NCI-H524 (cell line): ENCODE measurements around the gene GSE1.
A peak's percentile ranks its signal among the peaks of the same experiment; 100 is the strongest.

ENCODE experiments used
- DNase-seq, 2 experiments: peaks; one replicate each; lab custom pipeline; 2025; lab: John Stamatoyannopoulos, UW

The GSE1 gene

DNA sequence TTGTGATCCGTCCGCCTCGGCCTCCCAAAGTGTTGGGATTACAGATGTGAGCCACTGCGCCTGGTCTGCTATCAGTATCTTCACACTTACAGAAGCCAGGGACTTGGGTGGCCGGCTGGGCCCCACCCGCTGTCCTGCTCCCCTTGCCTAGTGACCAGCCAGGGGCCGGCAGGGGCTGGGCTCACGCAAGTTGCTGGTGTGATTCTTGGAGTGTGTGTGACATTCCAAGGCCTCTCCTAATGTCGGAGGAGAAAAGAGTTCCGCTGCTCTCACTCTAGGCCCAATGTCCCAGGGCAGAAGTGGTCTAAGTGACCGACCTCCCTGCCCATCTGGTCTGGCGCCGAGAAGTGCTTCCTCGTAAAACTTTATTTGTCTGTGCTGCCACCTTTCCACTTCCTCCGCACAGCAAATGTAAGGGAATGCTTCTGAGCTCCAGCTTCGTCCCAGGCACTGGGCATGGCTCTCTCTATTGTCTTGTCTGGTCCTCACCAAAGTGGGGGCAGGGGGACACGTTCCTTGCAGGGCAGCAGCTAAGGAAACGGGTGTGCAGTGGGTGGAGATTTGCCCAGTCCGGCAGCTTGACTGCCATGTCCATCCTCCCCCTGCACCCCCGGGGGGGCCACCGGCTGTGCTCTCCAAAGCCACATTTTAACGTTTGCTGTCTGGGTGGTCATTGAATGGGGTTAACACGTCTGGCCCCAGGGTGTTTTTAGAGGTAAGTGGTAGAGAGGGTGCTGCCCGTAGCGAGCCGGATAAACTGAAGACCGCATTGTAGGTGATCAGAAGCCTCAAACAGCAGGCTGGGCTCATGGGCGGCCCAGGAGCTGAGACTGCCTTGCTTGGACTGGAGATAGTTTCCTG is 7.8 kb upstream of the GSE1 start:
- DNase-seq: no peak

DNA sequence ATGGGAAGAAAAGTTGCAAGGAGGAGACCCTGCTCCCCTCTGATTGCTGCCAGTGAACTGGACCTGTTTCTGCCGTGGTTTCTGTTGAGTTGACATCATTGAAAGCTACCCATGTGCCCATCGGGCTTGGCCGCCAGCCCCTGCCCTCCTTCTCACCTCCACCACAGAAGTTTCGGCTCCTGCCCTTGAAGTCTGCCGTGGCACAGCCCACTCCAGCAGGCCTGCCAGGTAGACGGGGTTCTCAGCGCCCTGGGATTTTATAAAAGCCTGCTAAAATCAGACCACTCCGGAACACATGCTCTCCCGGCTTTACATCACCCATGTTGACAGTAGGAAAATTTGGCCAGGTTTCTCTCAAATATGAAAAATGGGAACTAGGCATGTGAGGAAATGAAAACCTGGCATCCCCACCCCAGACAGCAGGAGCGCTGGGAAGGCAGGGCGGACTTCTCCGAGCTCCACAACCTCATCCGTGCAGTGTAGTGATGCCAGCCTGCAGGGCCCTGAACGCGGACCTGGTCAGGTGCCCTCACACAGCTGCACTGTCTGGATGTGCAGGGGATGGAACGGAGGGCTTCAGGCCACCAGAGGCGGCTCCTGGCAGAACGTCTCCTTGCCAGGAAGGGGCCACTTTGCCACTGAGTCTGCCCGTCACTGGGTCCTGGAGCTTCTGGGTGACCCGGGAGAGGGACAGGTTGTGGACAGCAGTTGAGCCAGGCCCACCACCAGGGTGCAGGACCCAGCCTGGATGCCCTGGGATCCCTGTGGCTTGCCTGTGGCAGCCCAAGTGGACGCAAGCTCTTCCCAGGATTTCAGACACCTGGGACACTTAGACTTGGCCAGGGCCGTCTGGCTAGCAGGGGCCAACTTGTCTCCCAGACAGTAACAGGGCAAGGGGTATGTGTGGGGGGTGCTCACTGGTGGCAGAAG is 6.9 kb upstream of the GSE1 start:
- DNase-seq: no peak

GRCh38 chr16:85606904-85607303 is 6.2 kb upstream of the GSE1 start:
- no peak for DNase-seq

DNA sequence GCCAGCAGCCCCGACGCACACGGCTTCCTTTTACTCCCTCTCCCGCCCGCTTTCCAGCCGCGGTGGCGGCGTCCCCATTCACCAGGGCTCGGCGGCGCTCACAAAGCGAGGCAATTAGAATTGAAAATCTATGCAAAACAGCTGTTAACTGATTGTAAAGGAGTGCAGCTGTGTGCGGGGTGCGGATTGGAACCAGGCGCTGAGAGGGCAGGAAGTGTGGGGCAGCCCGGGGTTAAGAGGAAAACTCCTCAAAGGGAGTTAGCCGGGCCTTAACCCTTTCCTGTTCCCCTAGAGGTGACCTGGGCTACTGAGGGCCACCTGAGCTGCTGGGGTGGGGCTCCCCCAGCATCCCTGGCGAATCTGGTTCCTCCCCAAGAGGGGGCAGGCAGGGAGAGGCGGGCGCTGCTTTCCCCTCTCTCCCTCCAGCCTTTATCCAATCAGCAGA is 5.8 kb upstream of the GSE1 start:
- peak in 1 of 2 experiments; percentile 51 for DNase-seq

GRCh38 chr16:85607796-85608514 is 5.2 kb upstream of the GSE1 start:
- DNase-seq: no peak

DNA sequence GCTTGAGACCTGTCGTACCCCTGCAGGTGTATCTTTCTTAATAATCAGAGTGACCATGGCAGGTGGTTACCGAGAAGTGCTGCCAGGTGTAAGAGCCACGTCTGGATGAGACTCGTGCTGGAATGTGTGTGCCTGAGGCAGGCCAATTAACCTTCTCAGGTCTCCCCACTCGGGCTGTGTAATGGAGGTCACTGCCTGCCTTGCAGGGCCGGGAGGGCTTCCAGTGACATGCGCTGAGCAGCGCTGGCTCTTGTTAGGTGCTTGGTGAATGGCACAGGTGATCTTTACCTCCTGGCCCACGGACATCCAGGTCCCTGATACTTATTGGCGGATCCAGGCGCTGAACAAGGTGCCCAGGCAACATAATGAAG is 4.6 kb upstream of the GSE1 start:
- DNase-seq: no peak

DNA sequence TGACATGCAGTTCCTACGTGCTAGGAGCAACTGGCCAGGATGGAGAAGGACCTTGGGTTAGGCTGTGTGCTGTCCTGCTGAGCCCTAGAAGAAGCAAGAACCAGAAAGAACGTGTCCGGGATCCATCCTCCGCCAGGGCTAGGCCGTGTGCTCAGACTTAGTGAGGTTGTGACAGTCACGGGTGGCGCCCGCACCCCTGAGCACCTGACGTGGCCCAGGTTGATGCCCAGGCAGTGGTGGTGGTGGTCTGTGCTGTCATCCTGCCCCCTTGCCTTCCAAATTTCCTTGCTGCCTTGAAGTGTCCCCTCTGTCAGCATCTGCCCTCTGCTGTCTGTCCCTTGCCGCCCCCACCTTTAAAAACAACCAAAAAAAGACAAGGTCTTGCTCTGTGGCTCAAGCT is 4.2 kb upstream of the GSE1 start:
- DNase-seq: no peak

- DNase-seq: no peak
These were observed 3.6 kb upstream of the GSE1 start for GRCh38 chr16:85609539-85609938.

GRCh38 chr16:85610059-85610445 is 3.1 kb upstream of the GSE1 start:
- no peak for DNase-seq

DNA sequence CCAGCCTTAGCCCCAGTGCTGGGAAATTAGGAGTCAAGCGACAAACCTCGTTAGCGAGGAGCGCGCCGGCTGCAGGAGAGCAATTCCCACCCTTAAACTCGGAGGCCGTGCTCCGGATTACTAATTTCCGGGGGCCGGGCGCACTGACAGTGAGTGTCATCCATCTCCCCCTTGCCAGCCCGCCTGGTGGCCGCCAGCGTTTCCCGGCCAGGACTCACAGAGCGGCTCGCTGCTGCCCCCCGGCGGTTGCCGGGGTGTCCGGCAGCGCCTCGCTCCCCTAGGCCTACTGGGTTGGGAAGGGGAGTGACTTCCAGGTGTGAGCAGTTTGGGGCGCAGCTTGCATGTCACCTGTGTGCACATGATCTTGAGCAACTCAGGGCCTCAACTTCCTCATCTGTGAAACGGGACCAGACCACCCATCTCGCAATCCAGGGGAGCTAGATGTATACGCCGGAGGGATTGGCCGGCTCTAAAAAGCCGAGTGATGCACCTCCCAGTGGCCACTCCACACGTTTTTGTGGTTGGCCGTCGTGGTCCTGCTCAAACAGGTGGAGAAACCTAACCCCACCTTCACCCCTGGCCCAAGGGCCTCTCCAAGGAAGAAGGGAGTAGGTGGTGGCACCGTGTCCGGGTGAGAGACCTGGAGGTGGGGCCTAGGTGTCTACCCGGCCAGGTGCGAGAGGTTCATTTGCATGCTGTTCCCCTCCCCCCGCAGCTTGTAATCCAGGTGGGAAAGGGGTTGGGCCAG is 2.5 kb upstream of the GSE1 start:
- peak; percentile 91 to 95 for DNase-seq

- no peak for DNase-seq
These were observed 2.0 kb upstream of the GSE1 start for GRCh38 chr16:85611194-85611443.

- DNase-seq: peak; percentile 89 to 93
These were observed 1.5 kb upstream of the GSE1 start for GRCh38 chr16:85611444-85612190.

DNA sequence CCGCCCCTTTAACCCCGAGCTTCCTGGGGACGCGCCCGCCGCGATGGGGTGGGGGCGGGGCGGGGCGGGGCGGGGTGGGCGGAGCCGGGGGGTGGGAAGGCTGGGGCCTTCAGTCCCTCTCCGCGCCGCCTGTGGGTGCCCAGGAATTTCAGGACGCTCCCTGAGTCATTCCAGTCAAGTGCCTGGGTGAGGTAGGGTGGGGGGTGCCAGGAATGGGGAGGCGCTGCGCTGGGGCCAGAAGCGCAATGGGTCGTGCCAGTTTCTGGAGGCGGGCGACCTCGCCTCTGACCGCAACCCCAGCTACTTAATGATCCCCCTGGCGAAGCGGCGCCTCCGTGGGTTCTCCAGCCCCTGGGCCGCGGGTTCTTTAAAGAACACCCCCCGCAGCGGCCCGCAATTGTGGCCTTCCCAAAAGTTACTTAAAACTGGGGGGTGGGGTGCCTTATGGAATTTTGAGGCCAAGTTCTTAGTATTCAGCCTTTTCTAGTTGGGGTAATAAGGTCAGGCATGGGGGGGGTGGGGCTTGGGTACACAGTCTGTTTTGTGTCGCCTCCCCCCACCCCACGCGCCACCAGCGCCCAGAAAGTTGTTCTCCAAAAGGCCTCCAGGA is 826 bp upstream of the GSE1 start:
- peak; percentile 82 to 84 for DNase-seq

- peak in 1 of 2 experiments; percentile 71 for DNase-seq
These were observed 649 bp downstream of the GSE1 start for GRCh38 chr16:85613604-85614337.

- peak in 1 of 2 experiments; percentile 68 for DNase-seq
These were observed 1.4 kb downstream of the GSE1 start for GRCh38 chr16:85614338-85615013.

DNA sequence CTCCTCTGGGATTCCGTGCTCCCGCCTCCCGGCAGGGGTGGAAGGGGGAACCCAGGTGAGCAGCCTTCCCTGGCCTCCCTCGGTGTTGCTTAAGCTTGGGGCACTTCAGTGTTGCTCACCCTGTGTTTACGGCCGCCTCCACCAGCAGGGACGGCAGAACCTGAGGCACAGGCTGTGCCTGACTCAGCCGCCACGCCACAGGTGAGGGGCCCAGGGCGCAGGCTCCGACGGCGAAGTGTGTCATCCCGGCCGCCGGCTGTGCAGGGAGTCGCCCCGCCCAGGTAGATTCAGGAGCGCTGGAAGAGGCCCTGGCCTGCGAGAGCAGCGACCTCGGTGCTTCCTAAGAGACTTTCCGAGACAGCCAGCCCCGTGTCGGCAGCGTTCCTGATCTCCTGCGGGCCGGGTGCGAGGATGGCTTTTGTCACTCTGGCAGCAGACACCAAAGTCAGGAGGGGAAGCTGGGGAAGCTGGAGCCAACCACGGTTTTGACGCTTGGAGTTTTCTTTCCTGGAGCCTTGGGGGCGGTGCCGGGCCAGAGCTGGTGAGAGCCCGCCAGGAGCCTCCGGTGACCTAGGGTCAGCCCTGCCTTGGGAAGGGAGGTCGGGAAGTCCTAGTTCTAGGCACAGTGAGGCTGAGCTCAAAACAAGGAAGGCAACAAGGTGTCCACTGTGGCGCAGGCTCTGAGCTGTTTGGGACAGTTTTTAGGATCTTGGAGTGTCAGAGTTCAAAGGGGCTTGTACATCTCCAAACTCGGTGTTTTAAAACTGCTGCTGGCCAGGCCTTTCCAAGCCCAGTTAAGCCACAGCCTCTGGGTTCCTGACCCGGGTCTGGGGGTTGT is 2.1 kb downstream of the GSE1 start:
- peak in 1 of 2 experiments; percentile 47 for DNase-seq

DNA sequence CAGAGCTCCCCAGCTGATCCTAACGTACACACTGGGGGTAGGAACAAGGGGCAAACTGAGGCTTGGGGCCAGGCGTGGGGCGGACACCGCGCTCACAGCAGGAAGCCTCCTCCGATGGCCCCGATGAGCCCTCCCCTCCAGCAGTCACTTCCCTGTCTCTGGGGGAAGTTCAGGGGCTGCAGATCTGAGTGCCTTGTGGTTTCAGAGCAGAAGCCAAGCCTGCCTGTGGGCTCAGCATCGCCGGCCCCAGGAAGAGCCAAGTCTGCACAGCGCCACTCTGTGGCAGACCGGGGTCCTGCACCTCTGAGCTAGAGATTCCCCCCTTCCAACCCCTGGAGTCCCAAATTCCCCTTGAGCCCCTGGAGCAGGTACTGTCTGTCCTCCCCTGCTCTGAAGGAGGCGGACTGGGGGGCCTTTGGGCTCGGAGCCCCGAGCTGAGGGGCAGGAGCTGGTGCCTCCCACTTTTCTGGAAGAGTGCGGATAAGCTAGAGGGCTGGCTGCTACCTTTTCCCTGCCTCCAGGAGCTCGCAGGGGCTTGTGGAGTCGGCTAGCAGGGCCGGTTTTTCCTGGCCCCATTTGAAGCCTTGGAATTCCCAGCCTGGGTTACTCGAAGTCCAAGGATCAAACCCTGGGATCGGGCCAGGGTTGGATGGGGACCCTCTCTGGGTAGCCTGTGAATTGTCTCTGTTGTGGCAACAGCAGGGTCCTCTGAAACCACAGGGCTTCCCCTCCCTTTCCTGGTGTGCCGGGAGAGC is 2.9 kb downstream of the GSE1 start:
- DNase-seq: peak; percentile 78 to 91
